K562 (cell line): Measurements from ENCODE around the gene CDKL4. TPM values are rescaled to one million over a fixed set of nuclear protein-coding genes. Genes with fewer than 3 reads are reported as not detected.
"Not testable (repeated sequence)": the region's sequence is repeated elsewhere in the genome, so short reads cannot be mapped to it uniquely, and the experiment has no call there.

Experiments
- ATAC-seq: fragments of 200-7000 bp; cut with Tn5 transposase; 3 replicates; pipeline ENCODE4 v1.9.1; 2020; ENCODE audit warnings: moderate library complexity
- BruUV-seq: library from RNA; stranded (reverse); fragments of 400-500 nt; replicated peaks from 2 replicates; lab custom pipeline; 2021; lab: Mats Ljungman, UMichigan
- CTCF ChIA-PET: fragments of 300-600 bp; formaldehyde crosslinking; extraction: SDS; loops from one replicate; lab custom pipeline; 2021; ENCODE audit warnings: low intra/inter-chr PET ratio; lab: Yijun Ruan, JAX
- POLR2A ChIA-PET: fragments of 300-600, 350-650 bp; sonication (Branson Sonifier 250); formaldehyde crosslinking; extraction: SDS; loops from one replicate; lab custom pipeline; 2021; ENCODE audit warnings: antibody characterized with exemption, inconsistent platforms; lab: Yijun Ruan, JAX
- DNase-seq, 4 experiments: peaks; one replicate each; pipeline versions ENCODE4 v3.0.0 to v3.0.0-alpha.2; 2011 to 2018; ENCODE audit warnings: low spot score in 3 of 4, mixed read lengths in 3 of 4; ENCODE audit errors: extremely low read depth in 1 of 4
- FAIRE-seq: peaks from 2 replicates; lab custom pipeline; 2011; peaks lifted over from hg19 to GRCh38; lab: Jason Lieb, UNC
- H2AFZ ChIP-seq: 2 replicates; pipeline ENCODE4 v1.6.0; 2011; ENCODE audit warnings: low read depth, low read length, control low read depth, inconsistent platforms
- H3K27ac ChIP-seq: fragments of 200-600 bp; 3 replicates; pipeline ENCODE4 v1.8.0; 2011; ENCODE audit warnings: low read depth, mild to moderate bottlenecking, control low read depth, inconsistent platforms, low read length, moderate library complexity, mixed read lengths; ENCODE audit errors: extremely low read depth
- H3K27me3 ChIP-seq, 2 experiments: fragments of 300-600 bp in 1 of 2; 2 replicates in 1 of 2; 3 replicates in 1 of 2; pipeline versions ENCODE4 v1.6.0 to v1.8.0; 2011; ENCODE audit warnings: inconsistent platforms in 2 of 2, low read length in 2 of 2, mild to moderate bottlenecking in 1 of 2, mixed read lengths in 1 of 2, moderate library complexity in 1 of 2; ENCODE audit not compliant: control insufficient read depth in 2 of 2, insufficient read depth in 2 of 2
- H3K36me3 ChIP-seq: fragments of 300-600 bp; 3 replicates; pipeline ENCODE4 v1.8.0; 2011; ENCODE audit warnings: mild to moderate bottlenecking, low read length, inconsistent platforms; ENCODE audit not compliant: control insufficient read depth, insufficient read depth
- H3K4me1 ChIP-seq, 2 experiments: fragments of 200-600 bp in 1 of 2; replicated peaks in 1 of 2; 2 replicates in 1 of 2; 3 replicates in 1 of 2; pipeline versions ENCODE4 v1.5.1 to v1.8.0; 2011; ENCODE audit warnings: inconsistent platforms in 2 of 2, low read length in 2 of 2, mild to moderate bottlenecking in 1 of 2, mixed read lengths in 1 of 2, moderate library complexity in 1 of 2; ENCODE audit not compliant: control insufficient read depth in 2 of 2, insufficient read depth in 2 of 2
- H3K4me2 ChIP-seq: 2 replicates; pipeline ENCODE4 v1.6.1; 2011; ENCODE audit warnings: low read length, control low read depth, inconsistent platforms, mixed read lengths; ENCODE audit not compliant: insufficient read depth
- H3K4me3 ChIP-seq: fragments of 200-600 bp; sonication (generic), shearing (Covaris generic); 2 replicates; pipeline ENCODE4 v1.5.1; 2016; ENCODE audit warnings: control low read depth, inconsistent platforms
- H3K79me2 ChIP-seq: fragments of 200-600 bp; 3 replicates; pipeline ENCODE4 v1.8.0; 2011; ENCODE audit warnings: low read length, inconsistent platforms; ENCODE audit not compliant: control insufficient read depth, insufficient read depth
- H3K9ac ChIP-seq, 2 experiments: 2 replicates each; pipeline versions ENCODE4 v1.6.0 to v1.6.1; 2011; ENCODE audit warnings: low read depth in 2 of 2, low read length in 2 of 2, control low read depth in 1 of 2, inconsistent platforms in 1 of 2, mild to moderate bottlenecking in 1 of 2, mixed read lengths in 1 of 2; ENCODE audit not compliant: insufficient read depth in 1 of 2
- H3K9me1 ChIP-seq: one replicate; pipeline ENCODE4 v1.6.0; 2011; ENCODE audit warnings: inconsistent platforms, mild to moderate bottlenecking, low read length, moderate library complexity; ENCODE audit not compliant: control insufficient read depth, insufficient read depth
- H3K9me3 ChIP-seq: replicated peaks from 2 replicates; pipeline ENCODE4 v1.5.1; 2011; ENCODE audit warnings: low read depth, low read length, inconsistent platforms; ENCODE audit not compliant: control insufficient read depth, insufficient read depth
- H4K20me1 ChIP-seq: replicated peaks from 2 replicates; pipeline ENCODE4 v1.6.1; 2011; ENCODE audit warnings: low read length, inconsistent platforms, mixed read lengths; ENCODE audit not compliant: control insufficient read depth, insufficient read depth
- CBX5 ChIP-seq: IDR thresholded peaks from 2 replicates; pipeline ENCODE4 v1.6.1; 2014; ENCODE audit warnings: low read depth, borderline replicate concordance
- HLTF ChIP-seq: fragments of 450-650 bp; IDR thresholded peaks from 2 replicates; pipeline ENCODE4 v1.6.1; 2016
- MGA ChIP-seq: fragments of 450-650 bp; IDR thresholded peaks from 2 replicates; pipeline ENCODE4 v1.6.1; 2016; ENCODE audit warnings: mild to moderate bottlenecking, moderate library complexity
- RBM22 ChIP-seq: fragments of 200-400 bp; formaldehyde crosslinking; IDR thresholded peaks from 2 replicates; pipeline ENCODE4 v1.6.1; 2018; ENCODE audit warnings: low read length, low read depth; ENCODE audit not compliant: poor library complexity, severe bottlenecking
- TRIM24 ChIP-seq, 2 experiments: fragments of 450-650 bp; IDR thresholded peaks; 2 replicates each; pipeline ENCODE4 v1.6.1; 2016
- TRIM28 ChIP-seq: fragments of 450-650 bp; IDR thresholded peaks from 2 replicates; pipeline ENCODE4 v1.6.1; 2017
- ZNF280A ChIP-seq: fragments of 450-650 bp; IDR thresholded peaks from 2 replicates; pipeline ENCODE4 v1.6.1; 2018; ENCODE audit warnings: mild to moderate bottlenecking, low read depth; ENCODE audit not compliant: partially characterized antibody
- WGBS: fragments of 100-300 bp; shearing (Covaris generic); methylation state at CpG from one replicate; pipeline ENCODE4 v1.1.6; 2016; ENCODE audit warnings: low coverage, mixed read lengths; ENCODE audit not compliant: insufficient coverage; ENCODE audit errors: missing lambda C conversion rate; 5-methylcytosine and 5-hydroxymethylcytosine counted together
- in situ Hi-C: fragments of 300-500 bp; cut with MboI; formaldehyde crosslinking; loops from 4 replicates; pipeline ENCODE4 v1.15.0; 2018; ENCODE audit warnings: inconsistent platforms, mixed read lengths
- intact Hi-C: fragments of 100-400 bp; cut with micrococcal nuclease; formaldehyde crosslinking; loops from 2 replicates; pipeline ENCODE4 v1.14.2; 2022
- polyA plus RNA-seq, 8 experiments: library from polyadenylated mRNA; depleted of rRNA in 4 of 8; stranded (reverse) in 5 of 8; unstranded in 3 of 8; fragments of >200 nt; fragmentation: Nextera tagmentation in 2 of 8; fragmentation: Illumina TruSeq in 1 of 8; extraction: Ambion mirVana in 2 of 8; extraction: Trizol in 1 of 8; gene quantifications; 2 replicates each; pipeline versions ENCODE4 v1.2.1 to v1.2.3, GENCODE V29; 2011 to 2014; ENCODE audit warnings: inconsistent platforms in 1 of 8, missing spikeins in 1 of 8
- total RNA-seq, 7 experiments: library from RNA; depleted of rRNA in 6 of 7; stranded (reverse); fragments of >200 nt in 6 of 7; fragmentation: Illumina TruSeq in 2 of 7; extraction: Trizol in 2 of 7; gene quantifications; 2 replicates each; pipeline versions ENCODE4 v1.2.1 to v1.2.3, GENCODE V29; 2011 to 2021; ENCODE audit warnings: low replicate concordance in 1 of 7

Gene CDKL4
- total and polyA plus RNA-seq, 9 of the 15 experiments (the other 6 are each of a cell fraction or from before 2014, with no cell fraction given): not detected

- TF ChIP-seq RBM22: no peak
- TF ChIP-seq, all 486 proteins: peak for 4
Observed at GRCh38 chr2:39202639-39203369, 41.0 kb downstream of the CDKL4 start (continued).

- CTCF ChIA-PET, H3K27me3 ChIP-seq, H4K20me1 ChIP-seq, H3K36me3 ChIP-seq, intact Hi-C loops, H3K9ac ChIP-seq, in situ Hi-C loops, H3K79me2 ChIP-seq, DNase-seq, FAIRE-seq, H3K4me3 ChIP-seq, BruUV-seq, H2AFZ ChIP-seq, H3K4me2 ChIP-seq, ATAC-seq, H3K27ac ChIP-seq, H3K4me1 ChIP-seq, H3K9me3 ChIP-seq, H3K9me1 ChIP-seq: not testable (repeated sequence)
- WGBS: 55% methylated on average over 2 of the region's 2 CpGs
- POLR2A ChIA-PET: interaction anchor here (0.7 kb wide), 1 partner anchor 42 kb away, joined by 3 read pairs; no protein-coding TSS in a partner anchor
- peak; percentile 76 for TF ChIP-seq TRIM28
- TF ChIP-seq MGA: 0 out of 2 replicates have a peak, but pooled peaks have one; percentile 40
- TF ChIP-seq HLTF: 0 out of 2 replicates have a peak, but pooled peaks have one; percentile 23
- TF ChIP-seq ZNF280A: peak; percentile 80
- TF ChIP-seq TRIM24 (IDR thresholded peaks at IDR 0.05): peak; percentile 29 to 49; a peak in 3 of 4 replicates
- peak; percentile 81; the same call in 1 of the 2 replicates for TF ChIP-seq CBX5
Observed at GRCh38 chr2:39197003-39197402, 46.8 kb downstream of the CDKL4 start.
